Spleen (tissue), 7 donors: Measurements from ENCODE around the gene PAIP2B.

Experiments
- CTCF ChIP-seq, 11 experiments: fragments of 200-600 bp in 7 of 11; fragments of 450-650 bp in 4 of 11; sonication (generic) in 4 of 11; IDR thresholded peaks in 8 of 11; conservative IDR thresholded peaks in 3 of 11; 1 replicate in 7 of 11; 2 replicates in 4 of 11; pipeline versions ENCODE4 v1.4.0 to v1.8.0; 2016 to 2021; ENCODE audit warnings: antibody characterized with exemption in 11 of 11, inconsistent platforms in 4 of 11, mild to moderate bottlenecking in 1 of 11
- POLR2A ChIP-seq, 3 donors: fragments of 450-650 bp; IDR thresholded peaks; one replicate each; pipeline ENCODE4 v1.5.1; 2017; ENCODE audit warnings: antibody characterized with exemption in 3 of 3, mild to moderate bottlenecking in 1 of 3
- POLR2AphosphoS5 ChIP-seq, 3 donors: sonication (generic); formaldehyde crosslinking; IDR thresholded peaks; one replicate each; pipeline ENCODE4 v1.5.1; 2017; ENCODE audit warnings: antibody characterized with exemption in 3 of 3
- donor health status: DM: no; HTN: no; CAD: no; lungs with moderate emphysema.
- donor health status: DM: no; HTN: no; CAD: no.
- donor health status: DM: no; HTN: no; CAD: no.

- no peak for TF ChIP-seq POLR2A (IDR thresholded peaks at IDR 0.05)
- no peak for TF ChIP-seq CTCF (IDR thresholded peaks at IDR 0.05 in 8 of 11, conservative IDR thresholded peaks at IDR 0.05 in 3 of 11)
- TF ChIP-seq POLR2AphosphoS5 (IDR thresholded peaks at IDR 0.05) = no peak
These were observed 49.0 kb upstream of the PAIP2B start for GRCh38 chr2:71275939-71276310.
